ENCODE measurements around the gene ZP3. TPM values are rescaled to one million over a fixed set of nuclear protein-coding genes. Genes with fewer than 3 reads are reported as not detected.
"Not testable (repeated sequence)": the region's sequence is repeated elsewhere in the genome, so short reads cannot be mapped to it uniquely, and the experiment has no call there.

The ZP3 gene
- total RNA-seq, 1 donor from 2014 or later: not detected

DNA sequence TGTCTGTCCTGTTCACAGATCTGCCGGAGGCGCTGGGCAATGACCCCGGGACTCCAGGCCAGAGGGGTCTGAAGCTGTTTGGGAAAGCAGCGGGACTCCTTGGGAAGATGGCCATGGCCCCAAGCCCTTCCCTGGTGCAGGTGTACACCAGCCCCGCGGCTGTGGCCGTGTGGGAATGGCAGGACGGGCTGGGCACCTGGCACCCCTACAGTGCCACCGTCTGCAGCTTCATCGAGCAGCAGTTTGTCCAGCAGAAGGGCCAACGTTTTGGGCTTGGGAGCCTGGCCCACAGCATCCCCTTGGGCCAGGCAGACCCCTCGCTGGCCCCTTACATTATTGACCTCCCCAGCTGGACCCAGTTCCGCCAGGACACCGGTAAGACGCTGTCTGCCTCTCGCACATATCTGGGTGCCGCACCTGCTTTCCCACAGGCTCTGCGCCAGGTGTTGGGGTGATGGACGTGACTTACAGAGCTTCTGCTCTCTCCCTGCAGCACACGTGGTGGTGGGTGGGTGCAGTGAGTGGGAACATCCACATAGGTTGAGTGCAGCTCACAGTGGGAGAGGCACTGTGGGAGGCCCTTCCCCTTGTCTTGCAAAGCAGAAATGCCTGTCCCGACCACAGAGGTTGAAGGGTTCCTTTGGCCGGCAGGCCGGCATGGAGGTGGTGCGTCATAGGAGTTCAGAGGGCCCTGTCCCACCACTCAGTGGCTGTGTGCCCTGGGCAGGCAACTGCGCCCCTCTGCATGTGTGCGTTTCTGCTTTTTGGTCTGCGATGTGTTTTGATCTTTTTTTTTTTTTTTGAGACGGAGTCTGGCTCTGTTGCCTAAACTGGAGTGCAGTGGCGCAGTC is 55.9 kb downstream of the ZP3 start:
- H3K27ac ChIP-seq (ENCODE audit: low read depth, low read length); H3K9me3 ChIP-seq (ENCODE audit: control insufficient read depth in 3 of 3, low read length in 3 of 3); H3K27me3 ChIP-seq (ENCODE audit: control insufficient read depth in 3 of 3, insufficient read depth in 3 of 3, low read length in 3 of 3); H3K4me1 ChIP-seq (ENCODE audit: control insufficient read depth in 3 of 3, insufficient read depth in 3 of 3, low read length in 3 of 3); H3K4me3 ChIP-seq (ENCODE audit: low read length in 3 of 3); H3K36me3 ChIP-seq (ENCODE audit: control insufficient read depth in 3 of 3, insufficient read depth in 3 of 3, low read length in 3 of 3); H3K9ac ChIP-seq (ENCODE audit: low read depth in 1 of 3, low read length in 3 of 3): not testable (repeated sequence)

- H3K36me3 ChIP-seq (ENCODE audit: control insufficient read depth in 3 of 3, insufficient read depth in 3 of 3, low read length in 3 of 3); H3K9ac ChIP-seq (ENCODE audit: low read depth in 1 of 3, low read length in 3 of 3); H3K27me3 ChIP-seq (ENCODE audit: control insufficient read depth in 3 of 3, insufficient read depth in 3 of 3, low read length in 3 of 3); H3K4me3 ChIP-seq (ENCODE audit: low read length in 3 of 3); H3K27ac ChIP-seq (ENCODE audit: low read depth, low read length); H3K4me1 ChIP-seq (ENCODE audit: control insufficient read depth in 3 of 3, insufficient read depth in 3 of 3, low read length in 3 of 3); H3K9me3 ChIP-seq (ENCODE audit: control insufficient read depth in 3 of 3, low read length in 3 of 3): not testable (repeated sequence)
Measured at GRCh38 chr7:76482660-76483059, 57.9 kb downstream of the ZP3 start.

DNA sequence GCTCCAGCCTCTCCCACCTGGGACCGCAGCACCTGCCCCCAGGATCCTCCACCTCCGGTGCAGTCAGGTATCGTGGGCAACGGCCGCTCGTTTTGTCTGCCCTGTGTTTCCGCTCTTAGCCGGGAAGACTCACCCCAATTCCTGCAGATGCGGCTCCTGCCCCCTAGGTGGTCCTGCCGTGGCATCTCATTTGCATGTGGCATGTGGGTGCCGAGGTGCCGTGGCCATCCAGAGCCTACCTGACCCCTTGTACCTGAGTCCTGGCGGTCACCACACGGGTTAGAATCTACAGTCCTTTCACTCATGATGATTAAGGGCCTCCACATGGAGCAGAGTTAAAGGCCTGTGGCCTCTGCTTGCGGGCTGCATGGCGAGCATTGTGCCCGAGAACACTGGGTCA is 58.3 kb downstream of the ZP3 start:
- not testable (repeated sequence) for H3K9me3 ChIP-seq (ENCODE audit: control insufficient read depth in 3 of 3, low read length in 3 of 3); H3K27ac ChIP-seq (ENCODE audit: low read depth, low read length); H3K4me3 ChIP-seq (ENCODE audit: low read length in 3 of 3); H3K9ac ChIP-seq (ENCODE audit: low read depth in 1 of 3, low read length in 3 of 3); H3K4me1 ChIP-seq (ENCODE audit: control insufficient read depth in 3 of 3, insufficient read depth in 3 of 3, low read length in 3 of 3); H3K36me3 ChIP-seq (ENCODE audit: control insufficient read depth in 3 of 3, insufficient read depth in 3 of 3, low read length in 3 of 3); H3K27me3 ChIP-seq (ENCODE audit: control insufficient read depth in 3 of 3, insufficient read depth in 3 of 3, low read length in 3 of 3)

DNA sequence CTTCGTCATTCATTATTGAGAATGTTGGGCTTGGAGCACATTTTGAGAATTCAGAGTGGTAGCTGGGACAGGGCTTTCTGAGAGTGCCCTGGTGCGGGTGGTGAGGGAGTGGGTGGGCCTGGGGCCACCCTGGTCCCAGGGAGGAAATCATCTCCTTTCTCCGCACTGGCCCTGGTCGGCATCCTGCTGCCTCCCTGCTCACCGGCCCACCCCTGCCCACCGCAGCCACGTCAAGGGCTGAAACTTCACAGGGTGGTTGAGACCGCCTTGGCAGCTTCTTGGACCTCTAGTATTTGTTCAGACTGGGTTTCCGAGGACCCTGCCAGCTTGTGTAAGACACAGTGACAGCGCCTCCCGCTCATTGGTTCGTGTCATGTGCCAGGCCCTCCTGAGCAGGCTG is 59.7 kb downstream of the ZP3 start:
- H3K27ac ChIP-seq (ENCODE audit: low read depth, low read length); H3K36me3 ChIP-seq (ENCODE audit: control insufficient read depth in 3 of 3, insufficient read depth in 3 of 3, low read length in 3 of 3); H3K27me3 ChIP-seq (ENCODE audit: control insufficient read depth in 3 of 3, insufficient read depth in 3 of 3, low read length in 3 of 3); H3K4me3 ChIP-seq (ENCODE audit: low read length in 3 of 3); H3K9ac ChIP-seq (ENCODE audit: low read depth in 1 of 3, low read length in 3 of 3); H3K9me3 ChIP-seq (ENCODE audit: control insufficient read depth in 3 of 3, low read length in 3 of 3); H3K4me1 ChIP-seq (ENCODE audit: control insufficient read depth in 3 of 3, insufficient read depth in 3 of 3, low read length in 3 of 3): not testable (repeated sequence)

GRCh38 chr7:76485822-76486610 is 61.3 kb downstream of the ZP3 start:
- H3K4me3 ChIP-seq (ENCODE audit: low read length in 3 of 3); H3K9ac ChIP-seq (ENCODE audit: low read depth in 1 of 3, low read length in 3 of 3); H3K27me3 ChIP-seq (ENCODE audit: control insufficient read depth in 3 of 3, insufficient read depth in 3 of 3, low read length in 3 of 3); H3K27ac ChIP-seq (ENCODE audit: low read depth, low read length); H3K4me1 ChIP-seq (ENCODE audit: control insufficient read depth in 3 of 3, insufficient read depth in 3 of 3, low read length in 3 of 3); H3K9me3 ChIP-seq (ENCODE audit: control insufficient read depth in 3 of 3, low read length in 3 of 3); H3K36me3 ChIP-seq (ENCODE audit: control insufficient read depth in 3 of 3, insufficient read depth in 3 of 3, low read length in 3 of 3): not testable (repeated sequence)

DNA sequence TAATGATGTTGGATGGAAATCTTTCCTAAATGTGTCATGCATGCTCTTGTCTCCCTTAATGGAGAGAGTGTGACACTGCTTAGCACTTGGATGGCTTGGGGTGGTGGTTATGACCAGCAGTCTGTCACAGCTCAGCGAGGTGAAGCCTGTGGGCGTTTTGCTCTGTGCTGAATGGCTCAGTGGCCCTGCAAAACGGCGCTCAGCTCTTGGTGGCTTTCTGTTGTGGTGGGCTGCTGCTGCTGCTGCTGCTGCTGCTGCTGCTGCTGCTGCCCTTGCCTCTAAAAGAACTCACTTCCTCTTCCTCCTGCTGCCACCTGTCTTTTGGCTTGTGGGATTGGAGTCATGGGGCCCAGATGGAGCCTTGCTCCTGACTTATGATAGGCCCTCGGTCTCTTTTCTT is 61.9 kb downstream of the ZP3 start:
- not testable (repeated sequence) for H3K9ac ChIP-seq (ENCODE audit: low read depth in 1 of 3, low read length in 3 of 3); H3K9me3 ChIP-seq (ENCODE audit: control insufficient read depth in 3 of 3, low read length in 3 of 3); H3K27ac ChIP-seq (ENCODE audit: low read depth, low read length); H3K4me3 ChIP-seq (ENCODE audit: low read length in 3 of 3); H3K4me1 ChIP-seq (ENCODE audit: control insufficient read depth in 3 of 3, insufficient read depth in 3 of 3, low read length in 3 of 3); H3K27me3 ChIP-seq (ENCODE audit: control insufficient read depth in 3 of 3, insufficient read depth in 3 of 3, low read length in 3 of 3); H3K36me3 ChIP-seq (ENCODE audit: control insufficient read depth in 3 of 3, insufficient read depth in 3 of 3, low read length in 3 of 3)

- not testable (repeated sequence) for H3K36me3 ChIP-seq (ENCODE audit: control insufficient read depth in 3 of 3, insufficient read depth in 3 of 3, low read length in 3 of 3); H3K27ac ChIP-seq (ENCODE audit: low read depth, low read length); H3K9me3 ChIP-seq (ENCODE audit: control insufficient read depth in 3 of 3, low read length in 3 of 3); H3K4me1 ChIP-seq (ENCODE audit: control insufficient read depth in 3 of 3, insufficient read depth in 3 of 3, low read length in 3 of 3); H3K9ac ChIP-seq (ENCODE audit: low read depth in 1 of 3, low read length in 3 of 3); H3K4me3 ChIP-seq (ENCODE audit: low read length in 3 of 3); H3K27me3 ChIP-seq (ENCODE audit: control insufficient read depth in 3 of 3, insufficient read depth in 3 of 3, low read length in 3 of 3)
Measured at GRCh38 chr7:76487969-76488368, 63.2 kb downstream of the ZP3 start.

Other genes starting within 250 kb of the ZP3 start
- not detected for gene SRRM3, start 223.1 kb upstream of the ZP3 start, total RNA-seq
- gene HSPB1, start 122.3 kb upstream of the ZP3 start, total RNA-seq: 80.4 TPM
- 86.1 TPM for gene YWHAG, start 66.0 kb upstream of the ZP3 start, total RNA-seq
- 1.0 TPM for gene SSC4D, start 15.3 kb upstream of the ZP3 start, total RNA-seq
- gene DTX2, start 36.8 kb downstream of the ZP3 start, total RNA-seq: 4.2 TPM
- gene UPK3B, start 85.6 kb downstream of the ZP3 start, total RNA-seq: not detected
- gene SPDYE16, start 118.3 kb downstream of the ZP3 start, total RNA-seq: not detected
- gene POMZP3, start 202.3 kb downstream of the ZP3 start, total RNA-seq: 4.2 TPM

Data from skeletal muscle tissue (tissue), 4 donors.